GM19328 (cell line): ENCODE results near the gene ANAPC4.

Experiments
- ATAC-seq: cut with Tn5 transposase; IDR thresholded peaks from one replicate; pipeline ENCODE4 v1.9.1; 2021; ENCODE audit warnings: mild to moderate bottlenecking, moderate library complexity; ENCODE audit not compliant: unreplicated experiment

The ANAPC4 gene

DNA sequence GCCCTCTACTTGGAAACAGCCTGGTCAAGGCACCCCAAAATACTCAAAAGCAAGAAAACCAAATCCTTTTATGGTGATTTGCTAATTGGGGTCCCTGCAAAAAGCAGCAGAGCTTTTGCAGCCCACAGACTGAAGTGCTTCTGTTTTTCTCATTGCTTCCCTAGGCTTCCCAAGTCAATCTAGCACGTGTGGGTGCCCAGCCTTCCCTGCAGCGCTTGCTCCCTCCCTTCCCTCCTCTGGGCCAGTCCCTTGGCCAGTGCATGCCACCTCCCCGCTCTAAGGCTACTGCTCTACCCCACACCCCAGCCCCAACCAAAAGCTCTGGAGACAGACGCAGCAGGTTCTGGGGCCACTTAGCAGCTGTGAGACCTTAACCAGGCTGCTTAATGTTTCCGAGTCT is 53.6 kb downstream of the ANAPC4 start:
- no peak for ATAC-seq

DNA sequence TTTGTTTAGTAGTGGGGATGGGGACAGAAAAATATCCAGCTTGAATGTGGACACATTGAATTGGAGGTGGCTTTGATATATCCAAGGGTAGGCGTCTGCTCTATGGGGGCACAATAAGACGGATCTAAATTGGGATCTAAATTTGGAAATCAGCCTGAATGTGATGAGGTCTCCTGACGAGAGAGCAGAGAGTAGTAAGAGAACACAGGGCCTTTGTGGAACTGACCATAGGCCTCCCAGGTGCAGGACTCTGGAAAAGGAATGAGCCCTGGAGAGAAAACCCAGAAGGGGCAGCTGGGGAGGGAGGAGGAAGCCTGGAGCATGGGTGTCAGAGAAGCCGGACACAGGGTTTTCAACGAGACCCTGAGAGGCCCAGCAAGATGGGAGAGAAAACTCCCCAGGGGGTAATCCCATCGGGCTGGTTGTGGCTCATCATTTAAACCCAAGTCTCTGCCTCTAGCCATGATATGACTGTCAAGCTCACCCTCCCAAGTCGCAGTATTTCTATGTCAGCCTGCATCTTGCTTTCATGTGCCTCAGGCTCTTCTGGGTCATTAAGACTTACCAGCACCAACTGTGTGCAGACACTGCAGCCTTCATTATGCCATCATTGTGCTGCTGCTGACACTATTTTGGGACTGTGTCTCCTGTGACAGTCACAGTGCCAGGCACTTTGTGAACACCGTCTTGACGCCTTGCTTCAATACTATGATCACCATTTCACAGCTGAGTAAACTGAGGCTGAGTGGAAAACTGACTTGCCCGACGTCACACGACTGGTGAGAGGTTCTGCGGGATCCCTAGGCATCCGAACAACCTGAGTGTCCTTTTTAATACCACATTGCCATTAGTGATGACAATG is 57.1 kb downstream of the ANAPC4 start:
- no peak for ATAC-seq

DNA sequence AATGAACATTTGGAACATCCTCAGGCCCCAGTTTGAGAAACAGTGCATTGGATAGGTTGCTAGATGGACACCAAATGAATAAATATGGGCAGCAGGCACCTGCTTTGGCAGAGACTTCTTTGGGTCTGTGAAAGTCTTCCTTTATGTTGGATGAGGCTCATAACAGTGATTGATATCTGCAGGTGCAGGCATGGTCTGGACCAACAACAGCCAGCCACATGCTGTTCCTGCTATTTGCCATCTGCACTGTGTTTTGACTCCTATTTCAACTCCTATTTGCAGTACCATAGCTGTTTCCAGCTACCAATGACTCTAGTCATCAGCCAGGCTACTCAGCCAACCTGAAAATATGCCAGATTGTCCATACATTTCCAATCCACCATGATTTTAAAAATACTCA is 60.9 kb downstream of the ANAPC4 start:
- no peak for ATAC-seq

DNA sequence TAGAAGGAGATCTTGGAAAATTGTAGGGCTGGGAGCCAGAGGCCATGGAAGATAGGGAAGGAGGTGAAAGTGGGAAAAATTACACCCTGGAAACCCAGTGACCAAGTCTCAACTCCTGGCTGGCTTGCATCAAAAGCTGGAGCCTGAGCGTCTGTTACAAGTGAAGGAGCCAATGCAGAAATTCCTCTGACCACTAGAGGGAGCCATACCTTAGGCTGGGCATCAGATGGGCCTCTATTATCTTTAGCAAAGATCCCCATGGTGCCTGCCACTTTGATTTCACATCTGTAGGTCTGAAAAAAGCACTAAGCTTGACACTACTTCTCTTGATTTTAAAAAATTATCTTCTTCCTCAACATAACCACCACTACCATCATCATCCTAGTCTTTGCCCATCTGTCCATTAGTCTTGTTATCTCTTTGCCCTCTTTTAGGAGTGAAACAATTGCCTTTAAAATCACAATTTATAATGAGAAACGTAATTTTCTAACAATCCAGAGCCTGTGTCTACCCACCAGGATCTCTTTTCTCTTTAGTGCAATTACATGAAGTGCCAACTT is 62.9 kb downstream of the ANAPC4 start:
- ATAC-seq: peak; percentile 83

DNA sequence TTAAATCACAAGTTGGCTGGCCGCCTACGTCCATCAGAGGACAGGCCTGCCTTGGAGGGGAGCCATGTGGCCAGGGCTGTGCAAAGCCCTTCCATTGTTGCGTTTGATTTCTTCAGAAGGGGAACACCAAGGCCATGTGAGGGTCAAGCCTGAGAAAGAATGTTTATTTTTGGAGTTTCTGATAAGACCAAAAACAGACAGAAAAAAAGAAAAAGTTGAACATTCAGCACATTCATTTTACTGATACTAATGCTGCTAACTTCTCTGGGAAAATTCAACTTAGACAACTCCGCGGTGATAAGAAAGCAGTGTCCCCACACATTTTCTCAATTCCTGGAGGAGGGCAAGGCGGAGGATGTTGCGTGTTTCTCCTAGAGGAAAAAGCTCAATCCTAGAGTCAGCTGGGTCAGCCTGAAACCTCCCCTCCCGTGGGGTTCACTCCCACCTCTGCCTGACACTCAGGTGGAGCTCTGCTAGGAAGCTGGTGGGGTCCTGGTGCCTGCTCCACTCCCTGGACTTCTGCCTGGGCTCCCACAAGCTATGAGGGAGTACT is 63.5 kb downstream of the ANAPC4 start:
- ATAC-seq: no peak

DNA sequence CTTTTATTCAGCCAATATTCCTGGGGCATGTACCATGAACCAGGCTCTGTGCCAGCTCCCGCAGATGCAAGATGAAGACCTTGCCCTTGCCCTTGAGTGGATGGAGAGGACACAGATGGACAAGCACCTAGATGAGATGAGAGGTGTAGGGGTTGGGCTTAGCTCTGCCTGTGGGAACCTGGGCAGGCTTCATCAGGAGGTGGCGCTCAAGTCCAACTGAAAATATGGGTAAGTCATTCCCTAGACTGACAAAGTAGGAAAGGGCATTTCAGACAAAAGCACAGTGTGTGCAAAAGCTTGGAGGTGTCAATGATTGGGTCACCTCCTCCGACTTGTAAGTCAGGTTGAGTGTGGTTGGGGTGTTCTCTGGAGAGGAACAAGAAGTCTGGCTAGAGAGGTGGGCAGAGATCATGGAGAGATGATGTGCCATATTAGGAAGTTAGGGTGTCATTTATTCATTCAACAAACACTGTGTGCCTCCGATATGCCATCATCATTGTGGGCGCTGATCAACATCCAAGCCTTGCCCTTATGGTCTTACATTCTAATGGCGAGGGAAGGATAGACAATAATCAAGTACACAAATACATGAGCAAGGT is 64.6 kb downstream of the ANAPC4 start:
- no peak for ATAC-seq

DNA sequence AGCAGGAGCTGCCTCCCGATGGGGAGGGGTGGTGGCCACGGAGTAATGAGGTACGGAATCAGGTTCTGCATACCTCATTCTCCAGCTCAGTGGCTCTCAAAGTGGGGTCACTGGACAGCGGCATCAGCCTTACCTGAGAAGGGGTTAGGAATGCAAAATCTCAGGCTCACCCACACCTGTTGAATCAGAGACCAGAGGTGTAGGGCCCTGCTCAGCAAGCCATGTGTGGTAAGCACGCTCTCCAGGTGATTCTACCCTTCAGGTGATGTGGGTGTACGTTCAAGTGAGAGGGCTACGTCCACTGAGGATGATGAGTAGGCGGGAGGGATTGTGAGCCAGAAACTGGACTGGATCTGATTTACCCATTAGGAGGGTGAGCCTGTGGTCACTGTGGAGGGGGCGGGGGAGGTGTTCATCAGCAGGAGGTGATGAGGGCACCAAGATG is 65.8 kb downstream of the ANAPC4 start:
- ATAC-seq: no peak

DNA sequence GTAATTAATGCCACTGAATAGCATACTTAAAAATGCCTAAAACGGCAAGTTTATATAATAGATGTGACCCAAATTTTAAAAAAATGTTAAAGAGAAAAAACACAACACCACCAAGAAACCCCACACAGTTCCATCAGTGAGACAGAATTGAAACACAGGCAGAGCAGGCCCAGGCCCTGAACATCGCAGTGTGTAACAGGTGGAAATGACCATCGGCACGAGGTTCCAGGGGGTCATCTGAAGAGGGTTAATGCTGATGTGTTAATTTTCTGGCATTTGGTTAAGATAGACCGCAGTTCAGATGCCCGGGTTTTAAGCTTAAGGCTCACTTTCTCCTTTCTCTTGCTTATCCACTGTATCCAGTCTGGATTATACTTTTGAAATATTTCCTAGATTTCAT is 66.8 kb downstream of the ANAPC4 start:
- ATAC-seq: no peak

DNA sequence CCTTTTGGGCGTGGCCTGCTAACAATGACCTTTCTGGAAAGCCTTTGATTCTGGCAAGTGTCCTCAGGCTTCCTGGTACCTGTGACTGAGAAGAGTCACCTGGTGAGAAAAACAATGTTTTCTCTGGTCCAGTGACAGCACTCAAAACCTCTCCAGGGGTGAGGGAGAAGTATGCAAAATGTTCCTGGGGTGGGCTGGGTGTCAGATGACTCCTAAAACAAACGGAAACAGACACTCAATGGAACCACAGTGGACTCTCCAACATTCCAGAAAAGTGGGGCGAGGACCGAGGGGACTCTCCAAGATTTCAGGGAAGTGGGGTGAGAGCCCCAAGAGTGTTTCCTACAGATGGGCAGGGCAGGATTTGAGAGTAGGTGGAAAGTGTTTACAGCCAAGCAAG is 69.5 kb downstream of the ANAPC4 start:
- no peak for ATAC-seq

DNA sequence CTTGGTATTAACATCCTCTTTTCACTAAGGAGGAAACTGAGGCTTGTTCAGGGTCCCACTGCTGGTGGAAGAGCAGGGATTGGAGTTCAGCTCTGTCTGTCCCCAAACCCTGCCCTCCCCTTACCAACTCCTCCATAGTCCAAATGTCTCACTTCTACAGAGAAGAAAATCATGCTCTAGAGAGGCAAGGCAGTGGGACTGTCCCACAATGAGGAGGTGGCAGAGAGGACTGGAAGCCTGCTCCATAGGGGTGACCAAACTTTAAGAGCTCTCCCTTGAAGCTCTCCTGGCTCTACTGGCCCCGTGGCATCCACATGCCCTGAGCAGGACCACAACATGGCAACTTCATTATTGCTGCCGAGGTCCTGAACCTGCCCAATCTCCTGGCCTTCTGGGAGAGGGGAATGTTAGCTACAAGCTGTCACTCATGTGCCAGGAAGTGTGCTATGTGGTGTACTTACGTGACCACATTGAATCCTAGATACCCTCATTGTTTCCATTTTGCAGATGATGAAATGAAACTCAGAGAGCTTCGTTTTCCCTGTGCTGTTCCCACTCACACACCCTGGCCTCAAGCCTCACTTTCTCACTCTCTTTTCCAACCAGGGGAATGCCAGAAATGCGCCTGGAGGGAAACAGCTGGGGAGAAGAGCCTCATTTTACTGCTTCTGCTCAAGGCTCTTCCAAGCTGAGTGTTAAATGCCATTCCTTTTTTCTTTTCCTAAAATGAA is 71.5 kb downstream of the ANAPC4 start:
- no peak for ATAC-seq

DNA sequence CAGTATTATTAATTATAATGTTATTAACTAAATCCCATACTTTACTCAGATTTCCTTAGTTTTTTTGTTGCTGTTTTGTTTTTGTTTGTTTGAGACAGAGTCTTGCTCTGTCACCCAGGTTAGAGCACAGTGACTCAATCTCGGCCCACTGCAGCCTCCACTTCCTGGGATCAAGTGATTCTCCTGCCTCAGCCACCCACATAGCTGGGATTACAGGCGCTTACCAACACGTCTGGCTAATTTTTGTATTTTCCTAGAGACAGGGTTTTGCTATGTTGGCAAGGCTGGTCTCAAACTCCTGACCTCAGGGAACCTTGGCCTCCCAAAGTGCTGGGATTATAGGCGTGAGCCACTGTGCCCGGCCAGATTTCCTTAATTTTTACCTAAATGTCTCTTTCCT is 72.2 kb downstream of the ANAPC4 start:
- ATAC-seq: no peak

DNA sequence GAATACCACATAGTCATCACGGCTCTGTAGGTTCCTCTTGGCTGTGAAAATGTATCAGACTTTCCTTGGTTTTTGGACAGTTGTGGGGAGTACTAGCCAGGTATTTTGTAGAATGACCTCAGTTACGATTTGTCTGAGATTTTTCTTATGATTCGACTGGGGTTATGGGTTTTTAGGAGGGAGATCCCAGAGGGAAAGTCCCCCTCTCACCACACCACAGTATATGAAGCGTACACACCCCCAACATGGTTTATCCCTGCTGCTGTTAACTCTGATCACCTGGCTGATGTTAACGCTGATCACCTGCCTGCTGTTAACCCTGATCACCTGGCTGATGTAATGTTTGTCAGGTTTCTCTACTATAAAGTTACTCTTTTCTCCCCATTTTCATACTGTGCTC is 72.6 kb downstream of the ANAPC4 start:
- no peak for ATAC-seq

DNA sequence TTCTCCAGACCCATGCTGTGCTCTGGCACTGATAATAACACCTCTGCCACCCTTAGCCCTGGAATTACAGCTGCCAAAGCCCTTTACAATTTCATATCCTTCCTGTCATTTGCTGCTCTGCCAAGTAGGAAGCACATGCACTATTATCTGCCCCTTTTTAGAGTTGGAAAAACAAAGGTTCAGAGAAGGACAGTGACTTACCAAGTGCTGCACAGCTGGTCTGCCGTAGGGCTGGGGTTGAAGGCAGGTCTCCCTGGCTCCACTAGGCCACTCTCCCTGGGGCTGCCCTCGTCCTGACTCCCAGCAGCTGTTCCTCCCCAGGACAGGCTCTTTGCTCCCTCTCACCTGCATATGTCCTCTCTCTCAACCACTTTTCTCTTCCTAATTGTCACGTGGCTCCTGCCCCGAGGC is 73.4 kb downstream of the ANAPC4 start:
- no peak for ATAC-seq

DNA sequence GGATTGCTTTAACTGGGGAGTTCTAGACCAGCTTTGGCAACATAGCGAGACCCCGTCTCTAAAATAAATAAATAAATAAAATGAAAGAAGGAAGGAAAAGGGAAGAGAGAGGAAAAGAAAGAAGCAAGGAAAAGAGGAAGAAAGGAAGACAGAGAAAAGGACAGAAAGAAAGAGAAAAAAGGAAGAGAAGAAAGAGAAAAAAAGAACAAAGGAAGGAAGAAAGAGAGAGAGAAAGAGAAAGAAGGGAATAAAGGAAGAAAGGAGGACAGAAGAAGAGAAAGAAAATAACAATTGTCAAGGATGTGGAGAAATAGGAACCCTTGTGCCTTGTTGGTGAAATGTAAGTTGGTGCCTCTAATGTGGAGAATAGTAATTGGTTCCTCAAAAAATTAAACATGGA is 74.6 kb downstream of the ANAPC4 start:
- ATAC-seq: no peak

DNA sequence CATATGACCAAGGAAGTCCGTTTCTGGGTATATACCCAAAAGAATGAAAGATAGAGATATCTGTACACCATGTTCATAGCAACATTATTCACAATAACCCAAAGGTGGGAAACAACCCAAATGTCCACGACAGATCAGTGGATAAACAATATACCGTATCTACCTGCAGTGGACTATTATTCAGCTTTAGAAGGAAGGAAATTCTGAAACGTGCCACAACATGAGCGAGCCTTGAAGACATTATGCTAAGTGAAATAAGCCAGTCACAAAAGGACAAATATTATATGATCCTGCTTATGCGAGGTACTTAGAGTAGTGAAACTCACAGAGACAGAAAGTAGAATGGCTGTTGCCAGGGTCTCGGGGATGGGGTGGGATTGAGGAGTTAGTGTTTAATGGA is 75.0 kb downstream of the ANAPC4 start:
- no peak for ATAC-seq

DNA sequence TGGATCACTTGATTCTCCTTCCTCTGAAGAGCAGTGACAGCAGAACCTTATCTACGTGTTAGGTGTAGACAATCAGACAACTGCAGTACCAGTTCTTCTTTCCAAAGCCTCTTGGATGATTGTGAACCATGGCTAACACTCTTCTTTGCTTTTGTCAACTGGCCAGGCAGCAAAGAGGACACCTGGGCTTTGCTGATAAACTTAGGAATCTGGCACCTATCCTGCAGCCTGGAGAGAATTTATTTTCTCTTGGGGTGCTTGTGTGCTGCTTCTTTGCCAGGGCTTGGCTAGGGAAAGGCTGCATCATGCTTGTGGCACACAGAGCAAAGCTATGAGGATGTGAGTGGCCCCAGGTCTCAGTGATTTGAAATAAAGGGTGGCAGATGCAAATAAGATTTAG is 77.4 kb downstream of the ANAPC4 start:
- no peak for ATAC-seq

DNA sequence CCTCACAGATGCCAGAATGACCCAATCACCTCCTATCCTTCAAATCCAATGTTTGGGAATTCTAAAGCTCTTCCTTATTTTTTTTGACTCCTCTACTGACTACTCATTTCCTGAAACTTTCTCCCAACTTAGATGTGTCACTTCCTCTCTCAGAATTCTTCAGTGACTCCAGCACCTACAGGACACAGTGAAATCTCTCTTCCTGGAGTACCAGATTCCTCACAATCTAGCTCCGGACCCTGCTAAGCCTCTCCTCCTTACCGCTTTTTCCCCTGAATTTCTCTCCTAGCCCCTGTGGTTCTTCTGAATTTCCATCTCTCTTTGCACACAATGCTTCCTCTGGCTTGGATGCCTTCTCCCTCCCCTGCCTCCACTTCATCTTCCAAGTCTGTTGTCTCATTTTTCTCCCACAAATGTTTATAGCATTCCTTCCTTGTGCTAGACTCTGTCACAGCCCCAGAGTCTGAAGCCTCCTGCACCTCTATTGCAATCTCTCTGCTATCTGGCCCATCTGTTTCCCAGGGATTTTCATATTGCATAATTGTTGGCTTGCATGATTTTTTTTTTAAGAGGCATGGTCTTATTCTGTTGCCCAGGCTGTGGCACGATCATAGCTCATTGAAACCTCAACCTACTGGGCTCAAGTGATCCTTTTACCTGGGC is 80.1 kb downstream of the ANAPC4 start:
- ATAC-seq: no peak

DNA sequence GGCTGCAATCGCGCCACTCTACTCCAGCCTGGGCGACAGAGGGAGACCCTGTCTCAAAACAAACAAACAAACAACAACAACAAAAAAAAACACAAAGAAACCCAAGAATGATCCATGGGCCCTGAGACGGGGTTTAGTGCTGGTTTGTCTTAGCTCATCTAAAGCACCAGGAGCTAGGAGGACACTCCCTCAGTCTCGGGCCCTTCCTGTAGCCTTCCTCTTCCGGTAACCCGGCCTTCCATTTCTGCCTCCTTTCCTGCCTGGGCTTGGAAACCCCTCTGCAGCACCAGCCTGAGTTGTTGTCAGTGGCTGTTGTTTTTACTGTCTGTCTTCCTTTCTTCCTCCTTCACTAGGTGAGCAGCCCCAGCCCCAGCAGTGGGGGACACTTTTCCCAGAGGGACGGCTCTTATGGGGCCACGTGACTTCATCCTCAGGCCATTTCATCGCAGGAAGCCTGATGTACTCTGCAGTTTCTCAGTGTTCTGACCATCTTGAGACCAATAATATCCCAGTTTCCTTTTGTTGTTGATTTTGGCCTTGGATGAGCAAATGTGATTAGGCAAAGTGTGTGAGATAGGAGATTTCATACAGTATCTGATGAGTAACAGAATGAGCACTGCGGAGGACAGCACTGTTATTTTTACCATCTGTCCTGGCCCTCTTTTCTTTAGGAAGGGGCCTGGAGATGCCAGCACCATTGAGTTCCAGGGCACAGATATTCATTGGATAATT is 90.1 kb downstream of the ANAPC4 start:
- no peak for ATAC-seq

DNA sequence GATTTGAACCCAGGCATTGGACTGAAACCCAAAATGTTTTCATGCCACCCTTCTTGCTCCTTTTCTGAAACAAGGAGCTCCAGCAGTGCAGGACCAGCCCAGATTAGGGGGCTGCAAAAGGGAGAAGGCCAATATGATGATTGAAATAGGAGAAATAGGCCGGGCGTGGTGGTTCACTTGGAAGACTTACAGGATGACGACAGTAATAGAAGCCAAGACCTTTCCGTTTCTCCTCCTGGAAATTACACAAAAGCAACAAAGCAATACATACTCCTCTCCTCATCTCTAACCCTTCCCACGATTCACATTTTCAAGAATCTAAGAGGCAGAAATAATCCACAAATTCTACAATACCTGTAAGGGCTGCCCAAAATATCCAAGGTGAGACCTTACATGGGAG is 90.8 kb downstream of the ANAPC4 start:
- no peak for ATAC-seq
